ENCODE data around the gene ZMYND11. TPM values are rescaled to one million over a fixed set of nuclear protein-coding genes. Genes with fewer than 3 reads are reported as not detected.

Gene ZMYND11
- total RNA-seq, 4 donors from 2014 or later, result 55.6 to 95.1 (median 70.8) TPM

- TF ChIP-seq, protein P1, sequence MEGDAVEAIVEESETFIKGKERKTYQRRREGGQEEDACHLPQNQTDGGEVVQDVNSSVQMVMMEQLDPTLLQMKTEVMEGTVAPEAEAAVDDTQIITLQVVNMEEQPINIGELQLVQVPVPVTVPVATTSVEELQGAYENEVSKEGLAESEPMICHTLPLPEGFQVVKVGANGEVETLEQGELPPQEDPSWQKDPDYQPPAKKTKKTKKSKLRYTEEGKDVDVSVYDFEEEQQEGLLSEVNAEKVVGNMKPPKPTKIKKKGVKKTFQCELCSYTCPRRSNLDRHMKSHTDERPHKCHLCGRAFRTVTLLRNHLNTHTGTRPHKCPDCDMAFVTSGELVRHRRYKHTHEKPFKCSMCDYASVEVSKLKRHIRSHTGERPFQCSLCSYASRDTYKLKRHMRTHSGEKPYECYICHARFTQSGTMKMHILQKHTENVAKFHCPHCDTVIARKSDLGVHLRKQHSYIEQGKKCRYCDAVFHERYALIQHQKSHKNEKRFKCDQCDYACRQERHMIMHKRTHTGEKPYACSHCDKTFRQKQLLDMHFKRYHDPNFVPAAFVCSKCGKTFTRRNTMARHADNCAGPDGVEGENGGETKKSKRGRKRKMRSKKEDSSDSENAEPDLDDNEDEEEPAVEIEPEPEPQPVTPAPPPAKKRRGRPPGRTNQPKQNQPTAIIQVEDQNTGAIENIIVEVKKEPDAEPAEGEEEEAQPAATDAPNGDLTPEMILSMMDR (IDR thresholded peaks at IDR 0.05; ENCODE audit: low read depth), result no peak
Observed at GRCh38 chr10:232878-233277, 97.6 kb downstream of the ZMYND11 start.

GRCh38 chr10:234708-235406 is 99.6 kb downstream of the ZMYND11 start:
- TF ChIP-seq, protein P1 (IDR thresholded peaks at IDR 0.05; ENCODE audit: low read depth), result no peak

GRCh38 chr10:235915-236314 is 100.7 kb downstream of the ZMYND11 start:
- TF ChIP-seq, protein P1 (IDR thresholded peaks at IDR 0.05; ENCODE audit: low read depth), result no peak

DNA sequence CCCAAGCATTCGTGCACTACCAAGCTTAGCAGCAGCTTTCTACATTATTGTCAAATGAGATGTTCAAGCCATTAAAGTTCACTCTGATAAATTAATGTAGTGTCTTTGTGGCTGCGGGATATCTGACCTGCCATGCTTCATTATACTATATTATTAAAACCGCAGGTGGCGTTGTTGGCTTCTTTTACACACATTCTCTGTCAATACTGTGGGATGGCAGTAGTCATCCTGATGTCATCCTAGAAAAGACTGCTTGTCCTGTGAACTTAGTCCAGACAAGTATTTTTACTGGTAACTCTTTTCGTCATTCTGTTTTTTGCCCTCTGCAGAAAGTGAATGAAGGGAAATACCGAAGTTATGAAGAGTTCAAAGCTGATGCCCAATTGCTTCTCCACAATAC is 103.9 kb downstream of the ZMYND11 start:
- TF ChIP-seq, protein P1 (IDR thresholded peaks at IDR 0.05; ENCODE audit: low read depth), result no peak

- TF ChIP-seq, protein P1 (IDR thresholded peaks at IDR 0.05; ENCODE audit: low read depth), result no peak
Observed at GRCh38 chr10:241451-241850, 106.2 kb downstream of the ZMYND11 start.

DNA sequence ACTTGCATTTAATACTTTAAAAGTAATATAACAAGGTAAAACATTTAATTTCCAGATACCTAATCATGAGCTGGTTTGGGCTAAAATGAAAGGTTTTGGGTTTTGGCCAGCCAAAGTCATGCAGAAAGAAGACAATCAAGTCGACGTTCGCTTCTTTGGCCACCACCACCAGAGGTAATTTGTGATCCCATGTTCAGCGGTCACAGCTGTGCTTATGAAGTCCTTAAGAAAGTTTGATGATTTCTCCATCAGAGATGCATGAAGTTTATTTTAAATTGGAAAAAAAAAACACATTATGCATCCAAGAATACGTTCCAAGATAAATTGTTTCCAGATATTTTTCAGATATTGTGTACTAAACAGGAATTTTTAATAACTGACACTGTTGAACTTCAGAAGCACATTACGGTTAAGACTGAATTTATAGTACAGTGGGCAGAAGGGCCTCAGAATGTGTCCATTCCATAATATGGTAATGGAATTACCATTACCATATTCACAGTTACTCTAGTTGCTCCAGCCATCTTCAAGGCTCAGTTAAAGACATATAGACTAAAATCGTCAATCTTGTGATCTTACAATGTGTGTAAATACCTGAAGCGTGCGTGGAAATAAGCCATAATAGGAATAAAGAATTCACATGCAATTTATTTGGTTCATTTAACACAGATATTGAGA is 106.8 kb downstream of the ZMYND11 start:
- TF ChIP-seq, protein P1 (IDR thresholded peaks at IDR 0.05; ENCODE audit: low read depth), result no peak

GRCh38 chr10:244227-244626 is 109.0 kb downstream of the ZMYND11 start:
- TF ChIP-seq, protein P1 (IDR thresholded peaks at IDR 0.05; ENCODE audit: low read depth), result no peak
